Activated CD8-positive, alpha-beta memory T cell treated with anti-CD3 and anti-CD28 coated beads for 36 hours (primary cell): ENCODE results near the gene TACC2. TPM values are rescaled to one million over a fixed set of nuclear protein-coding genes. Genes with fewer than 3 reads are reported as not detected.
"Not testable (repeated sequence)": the region's sequence is repeated elsewhere in the genome, so short reads cannot be mapped to it uniquely, and the experiment has no call there.

Source experiments
- CTCF ChIA-PET: fragments of 350-600 bp; sonication (Branson Sonifier 250); formaldehyde crosslinking; loops from one replicate; lab custom pipeline; 2021; ENCODE audit warnings: antibody characterized with exemption; lab: Charles Lee
- POLR2A ChIA-PET: fragments of 350-600 bp; sonication (Branson Sonifier 250); formaldehyde crosslinking; loops from one replicate; lab custom pipeline; 2021; ENCODE audit warnings: antibody characterized with exemption; lab: Charles Lee
- total RNA-seq, 2 experiments: library from RNA; stranded (reverse); gene quantifications; one replicate each; pipeline ENCODE4 v1.2.3, GENCODE V29; 2021

TACC2 gene
- total RNA-seq, 2 experiments from 2014 or later, result not detected

DNA sequence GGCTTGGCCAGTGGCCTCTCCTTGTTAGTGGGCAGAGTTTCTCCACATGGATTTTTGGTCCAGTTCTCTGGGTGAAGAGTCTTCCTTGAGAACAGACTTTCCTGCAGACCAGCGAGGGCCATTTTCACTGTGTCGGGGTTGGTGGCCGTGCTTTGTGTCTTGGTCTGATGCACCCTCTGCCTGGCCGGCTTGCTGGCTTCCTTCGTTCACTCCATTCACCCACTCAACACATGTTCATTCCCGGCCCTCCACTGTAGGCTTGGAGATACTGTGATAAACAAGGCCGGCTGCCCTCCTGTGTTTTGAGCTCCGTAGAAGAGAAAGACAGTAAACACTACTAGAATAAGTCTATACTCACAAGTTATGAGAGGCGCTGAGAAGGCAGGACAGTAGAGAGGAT, 205.3 kb downstream of the TACC2 start:
- ChIA-PET POLR2A (no interaction called here), CTCF (no interaction called here)

DNA sequence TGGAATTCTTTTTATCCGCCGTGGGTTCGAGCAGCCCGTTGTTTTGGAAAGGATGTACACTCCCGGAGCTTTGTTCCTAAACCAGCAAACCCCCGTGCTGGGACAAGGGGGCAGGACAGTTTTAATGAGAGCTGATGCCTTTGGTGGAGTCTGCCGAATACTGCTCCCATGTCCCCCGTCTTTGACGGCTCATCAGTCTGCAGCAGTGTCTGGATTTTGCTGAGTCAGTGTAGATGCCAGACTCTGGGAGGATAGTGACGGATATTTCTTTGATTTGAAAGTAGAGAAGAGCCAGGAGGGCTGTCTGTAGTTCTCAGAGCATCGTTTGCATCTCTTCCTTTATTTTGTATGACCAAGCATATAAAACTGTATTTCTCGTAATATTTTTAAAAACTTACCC, 207.3 kb downstream of the TACC2 start:
- ChIA-PET POLR2A (no interaction called here), CTCF (no interaction called here)

DNA sequence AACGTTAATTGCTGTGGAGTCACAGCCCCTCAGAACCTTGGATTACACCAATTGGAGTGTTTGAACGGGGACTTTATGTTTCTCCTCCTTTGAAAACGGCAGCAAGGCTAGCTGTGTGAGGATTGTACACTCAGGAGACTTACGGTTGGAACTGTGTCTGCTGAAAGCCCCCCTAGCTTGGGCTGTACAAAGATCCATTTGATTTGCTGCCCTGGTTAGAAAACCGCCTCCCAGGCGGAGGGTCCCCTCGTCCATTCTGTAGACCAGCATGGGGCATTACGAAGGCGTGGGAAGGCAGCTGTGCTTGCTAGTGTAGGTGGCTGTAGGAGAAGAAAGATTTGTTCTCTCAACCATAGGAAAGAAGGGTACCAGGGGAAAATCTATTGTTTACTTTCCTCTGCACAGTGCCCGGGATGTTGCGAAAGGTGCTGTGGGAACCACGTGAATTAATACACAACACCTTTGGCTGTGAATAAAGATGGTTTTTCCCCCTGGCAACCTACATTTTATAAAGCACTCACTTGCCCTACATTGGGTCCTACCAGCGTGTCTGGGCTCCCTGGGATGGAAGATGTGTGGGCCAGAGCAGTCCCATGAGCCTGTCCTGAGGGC, 208.8 kb downstream of the TACC2 start:
- POLR2A ChIA-PET, result no interaction called here
- CTCF ChIA-PET, result no interaction called here

DNA sequence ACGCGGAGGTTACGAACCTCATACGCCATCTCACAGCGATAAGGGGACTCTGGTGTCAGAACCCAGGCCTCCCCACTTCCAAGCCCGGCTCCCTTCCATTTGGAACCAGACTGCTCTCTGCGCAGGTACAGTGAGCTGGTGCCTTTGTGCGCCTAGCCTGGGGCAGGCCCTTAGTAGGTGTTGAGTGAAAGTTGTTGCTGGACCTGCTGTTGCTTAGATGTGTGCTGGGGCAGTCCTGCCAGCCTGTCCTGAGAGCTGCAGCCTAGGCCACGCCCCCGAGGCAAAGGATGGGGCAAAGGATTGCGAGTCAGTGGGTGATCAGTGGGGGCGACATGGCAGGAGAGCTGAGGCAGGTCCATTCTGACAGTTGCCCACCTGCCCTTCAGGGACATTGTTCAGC, 209.7 kb downstream of the TACC2 start:
- POLR2A ChIA-PET, result no interaction called here
- CTCF ChIA-PET, result no interaction called here

DNA sequence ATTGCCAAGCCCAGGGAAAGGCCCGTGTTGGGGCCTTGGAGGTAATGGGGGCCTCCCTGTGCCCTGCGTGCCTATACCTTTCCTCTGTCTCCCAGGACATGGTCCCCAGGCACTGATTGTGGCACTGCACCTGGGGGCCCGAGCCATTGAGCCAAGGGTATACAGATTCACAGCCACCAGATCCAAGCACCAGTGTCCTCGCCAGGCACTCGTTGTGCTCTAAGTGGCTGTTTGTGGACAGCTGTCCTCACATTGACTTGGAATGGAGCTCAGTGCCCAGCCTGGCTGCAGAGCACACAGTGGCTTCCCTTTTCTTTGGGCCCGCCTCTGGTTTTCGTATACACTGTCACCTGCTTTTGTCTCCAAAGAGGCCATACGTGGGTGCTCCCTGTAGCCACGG, 210.1 kb downstream of the TACC2 start:
- ChIA-PET POLR2A (no interaction called here), CTCF (no interaction called here)

DNA sequence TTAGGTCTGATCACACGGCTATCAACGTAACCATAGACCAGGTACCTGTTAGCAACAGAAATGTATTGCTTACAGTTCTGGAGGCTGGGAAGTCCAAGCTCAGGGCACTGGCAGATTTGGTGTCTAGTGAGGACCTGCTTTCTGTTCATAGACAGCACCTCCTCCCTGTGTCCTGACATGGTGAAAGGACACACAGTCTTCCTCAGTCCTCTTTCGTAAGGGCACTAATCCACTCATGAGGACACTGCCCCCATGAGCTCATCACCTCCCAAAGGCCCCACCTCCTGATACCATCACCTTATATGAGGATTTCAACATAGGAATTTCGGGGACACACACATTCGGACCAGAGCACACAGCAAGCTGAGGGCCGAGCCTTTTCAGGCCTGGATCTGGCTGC, 210.7 kb downstream of the TACC2 start:
- ChIA-PET CTCF (no interaction called here), POLR2A (no interaction called here)

DNA sequence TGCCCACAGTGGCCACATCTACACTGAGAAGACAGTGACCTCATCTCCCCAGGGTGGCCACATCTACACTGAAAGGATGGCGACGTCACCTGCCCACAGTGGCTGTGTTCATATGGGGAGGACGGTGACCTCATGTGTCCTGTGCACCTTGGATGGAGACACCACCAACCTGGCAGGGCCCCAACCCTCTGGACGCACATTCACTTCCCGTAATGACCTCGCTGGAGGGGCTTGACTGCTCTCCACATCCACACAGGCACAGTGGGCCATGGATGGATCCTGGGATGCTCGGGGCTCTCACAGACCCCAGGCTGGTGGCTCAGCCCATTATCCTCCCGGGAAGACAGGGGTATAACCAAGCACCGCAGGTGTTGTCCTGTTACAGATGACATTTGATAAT, 212.4 kb downstream of the TACC2 start:
- ChIA-PET POLR2A (no interaction called here), CTCF (no interaction called here)

DNA sequence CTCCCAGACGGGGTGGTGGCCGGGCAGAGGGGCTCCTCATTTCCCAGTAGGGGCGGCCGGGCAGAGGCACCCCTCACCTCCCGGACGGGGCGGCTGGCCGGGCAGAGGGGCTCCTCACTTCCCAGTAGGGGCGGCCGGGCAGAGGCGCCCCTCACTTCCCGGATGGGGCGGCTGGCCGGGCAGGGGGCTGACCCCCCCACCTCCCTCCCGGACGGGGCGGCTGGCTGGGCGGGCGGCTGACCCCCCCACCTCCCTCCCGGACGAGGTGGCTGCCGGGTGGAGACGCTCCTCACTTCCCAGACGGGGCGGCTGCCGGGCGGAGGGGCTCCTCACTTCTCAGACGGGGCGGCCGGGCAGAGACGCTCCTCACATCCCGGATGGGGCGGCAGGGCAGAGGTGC, 214.2 kb downstream of the TACC2 start:
- CTCF ChIA-PET, POLR2A ChIA-PET: not testable (repeated sequence)

DNA sequence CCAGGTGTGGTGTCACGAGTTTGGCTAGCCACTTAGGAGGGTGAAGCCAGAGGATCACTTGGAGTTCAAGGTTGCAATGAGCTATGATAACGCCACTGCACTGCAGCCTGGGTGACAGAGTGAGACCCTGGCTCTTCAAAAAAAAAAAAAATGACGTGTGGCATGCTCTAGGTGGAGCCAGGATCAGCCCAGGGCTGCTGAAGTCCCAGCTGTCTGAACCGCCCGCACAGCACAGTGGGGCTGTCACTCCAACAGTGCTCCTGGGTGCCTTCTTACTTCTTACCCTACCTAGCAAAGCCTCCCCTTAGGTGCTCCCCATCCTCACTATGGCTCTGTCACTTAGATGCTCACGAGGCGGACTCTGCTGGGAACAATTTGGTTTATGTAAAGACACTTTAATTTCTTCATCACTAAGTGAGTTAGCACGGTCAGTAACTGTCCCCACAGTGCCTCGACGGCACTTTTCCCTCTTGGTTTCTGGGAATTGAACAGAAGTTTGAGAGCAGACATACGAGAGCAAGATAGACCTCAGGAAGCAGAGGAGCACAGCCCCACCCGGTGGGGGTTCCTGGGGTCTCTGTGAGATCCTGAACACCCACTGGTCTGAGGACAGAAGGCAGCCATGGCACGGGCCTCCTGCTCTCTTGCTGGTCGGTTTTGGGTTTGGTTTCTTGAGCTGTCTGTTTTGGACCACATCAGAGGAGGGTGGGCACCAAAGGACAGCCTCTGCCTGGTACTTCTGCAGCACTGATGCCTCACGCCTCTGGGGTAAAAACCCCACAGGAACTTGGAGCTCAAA, 215.9 kb downstream of the TACC2 start:
- ChIA-PET CTCF (no interaction called here), POLR2A (no interaction called here)

DNA sequence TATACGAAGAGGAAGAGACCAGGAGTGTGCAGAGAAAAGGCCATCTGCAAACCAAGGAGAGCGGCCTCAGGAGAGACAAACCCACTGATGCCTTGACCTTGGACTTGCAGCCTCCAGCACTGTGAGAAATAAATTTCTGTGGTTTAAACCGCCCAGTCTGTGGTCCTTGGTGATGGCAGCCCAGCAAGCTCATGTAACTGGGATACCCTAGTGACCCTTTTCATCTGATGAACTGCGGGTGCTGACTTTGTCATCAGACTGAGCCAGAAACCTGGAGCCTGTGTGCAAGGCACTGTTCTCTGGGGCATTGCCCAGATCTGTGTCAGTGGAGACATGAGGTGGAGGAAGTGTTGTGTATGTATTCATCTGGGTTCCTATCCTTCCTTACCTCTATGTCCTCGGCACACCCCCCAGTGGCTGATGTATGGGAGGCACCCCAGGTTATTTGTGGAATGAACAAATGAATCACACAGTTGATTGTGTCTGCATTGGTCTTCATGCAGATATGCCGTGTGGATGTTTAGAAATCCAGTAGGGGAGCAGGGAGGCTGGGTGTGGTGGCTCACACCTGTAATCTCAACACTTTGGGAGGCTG, 217.6 kb downstream of the TACC2 start:
- ChIA-PET CTCF (no interaction called here), POLR2A (no interaction called here)

DNA sequence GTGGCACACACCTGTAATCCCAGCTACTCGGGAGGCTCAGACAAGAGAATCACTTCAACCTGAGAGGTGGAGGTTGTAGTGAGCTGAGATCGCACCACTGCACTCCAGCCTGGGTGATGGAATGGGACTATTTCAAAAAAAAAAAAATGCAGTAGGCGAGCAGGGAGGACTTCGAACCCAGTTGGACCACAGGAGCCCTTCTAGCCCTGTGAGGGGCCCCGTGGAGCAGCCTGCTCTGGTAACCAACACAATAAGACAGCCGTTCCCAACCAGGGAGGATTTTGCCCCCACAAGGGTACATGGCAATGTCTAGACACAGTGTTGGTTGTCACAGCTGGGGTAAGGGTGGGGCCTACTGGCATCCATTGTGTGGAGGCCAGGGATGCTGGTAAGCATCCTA, 218.2 kb downstream of the TACC2 start:
- ChIA-PET POLR2A (no interaction called here), CTCF (no interaction called here)

DNA sequence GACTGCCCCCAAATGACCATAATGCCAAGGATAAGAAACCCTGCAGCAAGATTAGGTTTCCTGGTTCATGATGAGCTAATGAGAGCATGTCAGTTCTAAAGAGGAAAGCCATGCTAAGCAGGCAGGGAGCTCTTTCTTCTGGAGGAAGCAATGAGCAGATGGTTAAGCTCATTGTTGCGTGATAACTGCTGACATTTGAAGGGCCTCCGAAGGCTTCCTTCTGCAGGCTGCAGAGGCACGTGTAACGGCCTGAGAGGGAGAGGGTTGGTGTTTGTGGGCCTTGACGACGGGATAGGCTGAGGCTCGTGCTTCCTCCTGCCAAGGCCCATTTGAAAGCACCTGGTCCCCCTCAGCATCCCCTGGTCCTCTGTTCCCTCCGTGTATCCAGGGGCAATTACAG, 218.6 kb downstream of the TACC2 start:
- POLR2A ChIA-PET, result no interaction called here
- CTCF ChIA-PET, result no interaction called here

DNA sequence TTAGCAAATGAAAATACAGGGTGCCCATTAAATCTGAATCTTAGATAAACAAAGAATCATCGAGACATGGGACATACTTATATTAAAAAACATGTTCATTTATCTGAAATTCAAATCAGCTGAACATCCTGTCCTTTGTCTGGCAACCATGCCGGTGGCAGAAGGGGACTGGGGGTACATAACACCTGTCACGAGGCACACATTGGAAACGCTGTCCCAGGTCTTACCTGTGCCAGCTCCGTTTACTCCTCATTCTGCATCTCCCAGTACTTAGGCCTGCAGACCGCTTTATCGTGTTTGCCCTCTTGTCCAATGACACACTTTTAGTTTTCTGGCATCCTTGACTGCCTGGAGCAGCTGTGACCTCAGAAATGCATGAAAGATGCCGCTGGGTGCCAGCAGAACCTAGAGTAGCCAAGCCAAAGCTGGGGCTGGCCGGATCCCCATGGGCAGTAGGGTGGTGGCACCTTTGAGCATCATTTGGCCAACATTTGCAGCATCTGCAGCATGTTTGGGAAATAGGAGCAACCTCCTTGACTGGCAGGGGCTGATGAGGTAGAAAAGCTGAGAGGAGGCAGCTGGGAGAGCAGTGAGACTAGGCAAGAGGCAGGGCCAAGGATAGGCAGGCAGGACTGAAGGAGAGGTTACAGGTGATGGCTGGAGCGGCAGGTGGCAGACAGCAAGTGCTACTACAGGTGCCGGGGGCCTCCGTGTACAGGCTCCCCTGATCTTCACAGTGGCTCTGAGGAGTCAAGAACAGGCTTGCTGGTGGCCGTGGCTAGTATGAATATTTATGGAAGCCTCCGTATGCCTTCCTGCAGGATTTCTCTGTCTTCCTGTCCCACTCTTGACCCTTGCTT, 219.8 kb downstream of the TACC2 start:
- ChIA-PET CTCF (no interaction called here), POLR2A (no interaction called here)

DNA sequence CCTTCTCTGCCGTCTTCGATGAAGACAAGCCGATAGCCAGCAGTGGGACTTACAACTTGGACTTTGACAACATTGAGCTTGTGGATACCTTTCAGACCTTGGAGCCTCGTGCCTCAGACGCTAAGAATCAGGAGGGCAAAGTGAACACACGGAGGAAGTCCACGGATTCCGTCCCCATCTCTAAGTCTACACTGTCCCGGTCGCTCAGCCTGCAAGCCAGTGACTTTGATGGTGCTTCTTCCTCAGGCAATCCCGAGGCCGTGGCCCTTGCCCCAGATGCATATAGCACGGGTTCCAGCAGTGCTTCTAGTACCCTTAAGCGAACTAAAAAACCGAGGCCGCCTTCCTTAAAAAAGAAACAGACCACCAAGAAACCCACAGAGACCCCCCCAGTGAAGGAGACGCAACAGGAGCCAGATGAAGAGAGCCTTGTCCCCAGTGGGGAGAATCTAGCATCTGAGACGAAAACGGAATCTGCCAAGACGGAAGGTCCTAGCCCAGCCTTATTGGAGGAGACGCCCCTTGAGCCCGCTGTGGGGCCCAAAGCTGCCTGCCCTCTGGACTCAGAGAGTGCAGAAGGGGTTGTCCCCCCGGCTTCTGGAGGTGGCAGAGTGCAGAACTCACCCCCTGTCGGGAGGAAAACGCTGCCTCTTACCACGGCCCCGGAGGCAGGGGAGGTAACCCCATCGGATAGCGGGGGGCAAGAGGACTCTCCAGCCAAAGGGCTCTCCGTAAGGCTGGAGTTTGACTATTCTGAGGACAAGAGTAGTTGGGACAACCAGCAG, 221.7 kb downstream of the TACC2 start:
- ChIA-PET POLR2A (no interaction called here), CTCF (no interaction called here)

DNA sequence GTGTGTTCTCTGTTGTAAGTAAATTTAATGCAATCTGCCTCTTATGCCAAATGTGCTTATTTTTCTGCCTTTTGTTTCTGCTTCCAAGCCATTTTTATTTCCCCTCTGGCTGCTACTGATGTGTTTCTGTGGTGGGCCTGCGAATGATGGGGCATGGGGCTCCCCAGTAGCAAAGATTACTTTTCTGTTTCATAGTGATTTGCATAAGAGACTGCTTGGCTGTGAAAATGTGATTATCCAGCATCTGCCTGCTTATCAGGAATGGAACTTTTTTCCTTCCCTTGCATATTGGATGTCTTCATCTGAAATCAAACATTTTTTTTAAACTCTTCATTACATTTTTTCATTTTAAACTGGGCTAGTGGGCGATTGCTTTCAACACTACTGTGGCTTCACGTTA, 224.4 kb downstream of the TACC2 start:
- CTCF ChIA-PET, result no interaction called here
- POLR2A ChIA-PET, result no interaction called here

DNA sequence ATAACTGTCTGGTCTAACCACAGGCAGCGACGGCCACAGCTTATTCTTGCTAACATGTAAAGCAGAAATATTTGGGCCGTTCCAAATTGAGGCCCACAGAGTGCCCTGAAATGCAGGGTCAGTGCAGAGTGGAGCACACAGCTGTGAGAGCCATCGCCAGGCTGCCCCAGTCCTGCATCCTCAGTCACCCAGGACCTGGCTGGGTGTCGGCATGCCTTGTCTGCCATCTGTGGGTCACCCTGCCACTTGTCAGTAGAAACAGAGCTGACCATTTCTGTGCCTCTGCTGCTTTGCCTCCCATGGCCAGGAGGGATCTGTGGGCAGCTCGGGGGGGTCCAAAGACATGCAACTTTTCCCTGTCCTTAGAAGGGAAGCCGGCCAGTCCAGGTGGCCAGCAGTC, 224.8 kb downstream of the TACC2 start:
- ChIA-PET POLR2A (interaction anchor here (0.7 kb wide), 1 partner anchor 21 kb away, joined by 3 read pairs; no protein-coding TSS in a partner anchor), CTCF (no interaction called here)

DNA sequence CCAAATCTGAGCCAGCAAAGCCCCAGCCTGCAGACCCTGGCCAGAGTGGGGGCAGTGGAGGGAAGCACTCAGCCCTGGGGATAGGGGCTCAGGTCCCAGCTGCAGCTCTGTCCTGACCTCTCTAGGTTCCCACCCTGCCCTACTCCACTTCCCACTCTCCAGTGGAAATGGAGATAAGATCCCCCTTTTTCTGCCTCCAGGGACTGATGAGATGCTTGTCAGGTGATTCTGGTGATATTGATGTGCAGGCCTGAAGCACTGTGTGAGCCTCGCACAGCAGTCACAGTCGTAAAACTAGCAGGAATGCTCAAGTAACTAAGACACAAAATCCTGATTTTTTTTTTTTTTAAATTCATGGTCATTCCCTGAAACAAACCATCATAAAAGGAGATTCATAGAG, 227.1 kb downstream of the TACC2 start:
- ChIA-PET POLR2A (no interaction called here), CTCF (no interaction called here)

DNA sequence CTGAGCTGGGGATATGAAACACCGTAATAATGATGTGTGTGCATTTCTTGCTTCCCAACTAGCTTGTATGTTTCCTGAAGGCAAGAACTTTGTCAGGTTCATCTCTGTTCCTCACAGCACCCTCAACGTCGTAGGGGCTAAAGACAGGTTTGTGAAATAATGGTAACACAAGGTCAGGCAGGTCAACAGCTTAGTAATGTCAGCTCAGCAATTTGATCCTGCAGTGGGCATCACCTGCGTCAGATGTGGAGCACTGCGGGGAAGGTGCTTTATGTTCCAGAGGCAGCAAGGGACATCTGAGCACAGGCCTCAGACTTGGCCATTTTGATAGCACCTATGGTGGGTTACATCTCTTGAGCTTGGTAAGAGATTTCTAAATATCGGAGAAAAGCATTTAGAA, 230.4 kb downstream of the TACC2 start:
- ChIA-PET CTCF (interaction anchor here (0.6 kb wide), 1 partner anchor 17 kb away, joined by 3 read pairs; no protein-coding TSS in a partner anchor), POLR2A (no interaction called here)

DNA sequence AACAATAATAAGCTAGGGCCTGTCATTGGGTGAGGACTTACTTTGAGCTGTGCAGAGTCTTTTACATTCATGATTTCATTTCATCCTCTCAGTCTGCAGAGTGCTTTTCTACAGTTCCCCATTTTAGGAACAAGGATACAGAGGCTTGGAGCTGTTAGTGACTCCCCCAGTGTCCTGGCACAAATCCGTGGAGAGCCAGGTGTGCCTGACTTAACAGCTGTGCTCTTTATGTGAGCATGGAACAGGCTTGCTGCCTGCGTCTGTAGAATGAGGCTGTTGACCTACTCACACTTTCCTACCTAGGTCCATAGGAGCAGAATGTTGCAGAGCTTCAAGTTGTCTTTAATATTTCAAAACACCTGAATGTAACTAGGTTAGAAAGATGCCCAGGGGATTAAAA, 231.8 kb downstream of the TACC2 start:
- ChIA-PET CTCF (no interaction called here), POLR2A (no interaction called here)
